Upper lobe of left lung (tissue), 4 donors: ENCODE measurements around the gene TRPM2.

Source experiments
- CTCF ChIP-seq, 6 experiments: fragments of 450-650 bp in 4 of 6; fragments of 200-600 bp in 2 of 6; sonication (generic) in 2 of 6; IDR thresholded peaks; one replicate each; pipeline ENCODE4 v1.5.1; 2016 to 2019; ENCODE audit warnings: antibody characterized with exemption in 6 of 6
- EP300 ChIP-seq, 4 donors: sonication (generic); formaldehyde crosslinking; IDR thresholded peaks; one replicate each; pipeline ENCODE4 v1.5.1; 2017; ENCODE audit warnings: antibody characterized with exemption in 4 of 4, control low read depth in 2 of 4

GRCh38 chr21:44425307-44425894 lies 72.0 kb downstream of the TRPM2 start:
- TF ChIP-seq CTCF (IDR thresholded peaks at IDR 0.05) (no peak), EP300 (IDR thresholded peaks at IDR 0.05) (no peak)
